GM23338 (cell line): ENCODE data around the gene ZFP92. TPM values are rescaled to one million over a fixed set of nuclear protein-coding genes. Genes with fewer than 3 reads are reported as not detected.

Source experiments
- ATAC-seq: fragments of 200-7000 bp; cut with Tn5 transposase; 3 replicates; pipeline ENCODE4 v1.9.1; 2020
- DNase-seq: peaks from one replicate; pipeline ENCODE4 v3.0.0-alpha.2; 2015; ENCODE audit warnings: low spot score
- H2AFZ ChIP-seq: fragments of 200-600 bp; sonication (generic); 2 replicates; pipeline ENCODE4 v1.8.0; 2016; ENCODE audit warnings: antibody characterized with exemption, mild to moderate bottlenecking, moderate library complexity
- H3F3A ChIP-seq: fragments of 200-600 bp; sonication (generic); replicated peaks from 2 replicates; pipeline ENCODE4 v1.8.0; 2017; ENCODE audit warnings: antibody characterized with exemption, mixed run types, low read depth
- H3K27ac ChIP-seq: fragments of 200-600 bp; sonication (generic); 2 replicates; pipeline ENCODE4 v1.6.1; 2016; ENCODE audit warnings: low read depth
- H3K27me3 ChIP-seq: fragments of 200-600 bp; sonication (generic); 2 replicates; pipeline ENCODE4 v1.8.0; 2016; ENCODE audit warnings: mild to moderate bottlenecking, mixed run types, moderate library complexity; ENCODE audit not compliant: insufficient read depth
- H3K36me3 ChIP-seq: fragments of 200-600 bp; sonication (generic); 2 replicates; pipeline ENCODE4 v1.8.0; 2016; ENCODE audit warnings: mild to moderate bottlenecking; ENCODE audit not compliant: insufficient read depth
- H3K4me1 ChIP-seq: fragments of 200-600 bp; sonication (generic); 2 replicates; pipeline ENCODE4 v1.8.0; 2016; ENCODE audit warnings: mild to moderate bottlenecking, moderate library complexity; ENCODE audit not compliant: insufficient read depth
- H3K4me2 ChIP-seq: fragments of 200-600 bp; sonication (generic); 2 replicates; pipeline ENCODE4 v1.7.1; 2017; ENCODE audit warnings: mixed run types
- H3K4me3 ChIP-seq: fragments of 200-600 bp; sonication (generic); 2 replicates; pipeline ENCODE4 v1.6.1; 2016; ENCODE audit warnings: mixed run types
- H3K79me2 ChIP-seq: fragments of 200-600 bp; sonication (generic); replicated peaks from 2 replicates; pipeline ENCODE4 v1.8.0; 2017; ENCODE audit warnings: mild to moderate bottlenecking; ENCODE audit not compliant: insufficient read depth
- H3K9me2 ChIP-seq: fragments of 200-600 bp; sonication (generic); 2 replicates; pipeline ENCODE4 v1.8.0; 2017; ENCODE audit not compliant: insufficient read depth
- H4K20me1 ChIP-seq: fragments of 200-600 bp; sonication (generic); replicated peaks from 2 replicates; pipeline ENCODE4 v1.8.0; 2017; ENCODE audit warnings: mild to moderate bottlenecking; ENCODE audit not compliant: insufficient read depth
- H3K27ac Mint-ChIP-seq: 2 replicates; pipeline ENCODE4 v1.8.0; 2020; ENCODE audit warnings: inconsistent platforms, mild to moderate bottlenecking, moderate library complexity, mixed read lengths
- H3K27me3 Mint-ChIP-seq: 3 replicates; pipeline ENCODE4 v1.8.0; 2022; ENCODE audit warnings: low read depth, mild to moderate bottlenecking, moderate library complexity, mixed read lengths, inconsistent platforms; ENCODE audit not compliant: insufficient read depth, poor library complexity
- H3K36me3 Mint-ChIP-seq: 3 replicates; pipeline ENCODE4 v1.8.0; 2021; ENCODE audit warnings: low read depth, mild to moderate bottlenecking, inconsistent platforms, moderate library complexity, mixed read lengths
- H3K4me1 Mint-ChIP-seq: 3 replicates; pipeline ENCODE4 v1.8.0; 2020; ENCODE audit warnings: mild to moderate bottlenecking, inconsistent platforms, mixed read lengths
- H3K4me3 Mint-ChIP-seq: 3 replicates; pipeline ENCODE4 v1.8.0; 2021; ENCODE audit warnings: moderate library complexity, mild to moderate bottlenecking, inconsistent platforms, mixed read lengths
- H3K9me3 Mint-ChIP-seq: 3 replicates; pipeline ENCODE4 v1.8.0; 2020; ENCODE audit warnings: moderate library complexity, mild to moderate bottlenecking, inconsistent platforms, mixed read lengths
- CREB1 ChIP-seq: fragments of 250-450 bp; sonication (Bioruptor Pico); IDR thresholded peaks from 2 replicates; pipeline ENCODE4 v1.5.0; 2020; ENCODE audit warnings: low read depth, mild to moderate bottlenecking, moderate library complexity
- EZH2 ChIP-seq: fragments of 200-600 bp; sonication (generic); IDR thresholded peaks from one replicate; pipeline ENCODE4 v1.8.0; 2017; ENCODE audit warnings: antibody characterized with exemption, mild to moderate bottlenecking, low read depth; ENCODE audit not compliant: unreplicated experiment
- EZH2phosphoT487 ChIP-seq: fragments of 200-600 bp; sonication (generic); IDR thresholded peaks from one replicate; pipeline ENCODE4 v1.8.1; 2018; ENCODE audit warnings: antibody characterized with exemption; ENCODE audit not compliant: unreplicated experiment
- NANOG ChIP-seq: IDR thresholded peaks from 2 replicates; pipeline ENCODE4 v1.6.1; 2016; ENCODE audit warnings: antibody characterized with exemption, borderline replicate concordance
- STAT1 ChIP-seq: IDR thresholded peaks from one replicate; pipeline ENCODE4 v1.6.1; 2016; ENCODE audit warnings: antibody characterized with exemption; ENCODE audit not compliant: unreplicated experiment
- ZNF331 ChIP-seq: fragments of 250-450 bp; sonication (Bioruptor Pico); IDR thresholded peaks from 2 replicates; pipeline ENCODE4 v1.5.0; 2020; ENCODE audit warnings: low read depth, mild to moderate bottlenecking, moderate library complexity
- polyA plus RNA-seq: library from polyadenylated mRNA; unstranded; fragments of >200 nt; fragmentation: Nextera tagmentation; extraction: Ambion mirVana; gene quantifications from 2 replicates; pipeline ENCODE4 v1.2.1, GENCODE V29; 2016
- total RNA-seq: library from RNA; depleted of rRNA; stranded (reverse); fragments of >200 nt; shearing (Covaris generic); gene quantifications from 2 replicates; pipeline ENCODE4 v1.2.3, GENCODE V29; 2014
- TF ChIP-seq, protein P1 (sequence below): IDR thresholded peaks from 2 replicates; pipeline ENCODE4 v1.6.1; 2016; ENCODE audit warnings: antibody characterized with exemption
- TF ChIP-seq, protein P2 (sequence below), 2 experiments: fragments of 200-600 bp in 1 of 2; sonication (generic) in 1 of 2; conservative IDR thresholded peaks; 2 replicates each; pipeline versions ENCODE4 v1.5.1 to v1.6.1; 2016 to 2017; ENCODE audit warnings: antibody characterized with exemption in 2 of 2, low read depth in 2 of 2, mild to moderate bottlenecking in 2 of 2, moderate library complexity in 1 of 2
- TF ChIP-seq, protein P3 (sequence below): fragments of 250-450 bp; sonication (Bioruptor Pico); IDR thresholded peaks from 2 replicates; pipeline ENCODE4 v1.5.0; 2020; ENCODE audit warnings: mild to moderate bottlenecking, moderate library complexity
- TF ChIP-seq, protein P4 (sequence below): IDR thresholded peaks from one replicate; pipeline ENCODE4 v1.6.1; 2018; ENCODE audit warnings: antibody characterized with exemption; ENCODE audit not compliant: unreplicated experiment

The ZFP92 gene
- total and polyA plus RNA-seq, 2 experiments from 2014 or later: 0.05 to 0.52 TPM

DNA sequence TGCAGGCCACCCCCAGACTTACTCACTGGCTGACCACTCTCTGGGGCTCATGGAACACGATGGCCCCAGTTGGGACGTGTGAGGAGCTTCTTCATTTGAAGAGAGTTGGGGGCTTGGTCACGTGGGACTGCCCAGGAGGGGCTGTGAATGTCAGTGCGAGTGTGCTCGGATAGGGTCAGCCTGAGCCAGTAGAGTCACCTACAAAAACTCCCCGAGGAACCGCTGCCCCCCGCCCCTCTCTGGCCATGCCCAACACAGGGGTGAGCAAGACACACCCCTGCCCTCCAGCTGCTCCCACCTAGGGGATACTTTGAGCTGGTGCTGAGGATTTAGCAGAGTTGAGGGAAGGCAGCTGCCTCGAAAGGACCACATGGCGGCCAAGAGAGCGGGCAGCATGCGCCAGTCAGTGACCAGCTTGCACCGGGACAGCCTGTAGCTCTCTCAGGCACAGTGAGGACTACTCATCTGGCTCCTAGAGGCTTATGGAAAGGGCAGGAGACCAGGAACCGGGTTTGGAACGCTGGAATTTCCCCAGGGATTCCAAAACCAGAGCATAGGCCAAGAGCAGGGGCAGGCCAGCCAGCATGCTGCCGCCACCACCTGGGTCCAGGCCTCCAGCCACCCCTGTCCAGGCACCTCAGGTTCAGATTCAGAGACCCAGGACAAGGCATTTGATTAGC is 18.5 kb upstream of the ZFP92 start:
- H3K4me1 Mint-ChIP-seq: peaks cover 4% of the 10 kb centered on the region; the same call in 2 of the 3 replicates
- H2AFZ ChIP-seq: no peak overlapping the region
- no peaks in the 10 kb centered on the region for H3K36me3 ChIP-seq
- no peak overlapping the region for H3K4me3 ChIP-seq
- no peaks in the 10 kb centered on the region for H3F3A ChIP-seq
- H3K9me2 ChIP-seq: no peaks in the 10 kb centered on the region
- no peak overlapping the region for H3K4me2 ChIP-seq
- ATAC-seq (no peak), DNase-seq (no peak)
- no peak overlapping the region for H3K4me3 Mint-ChIP-seq
- no peak overlapping the region for H3K27ac ChIP-seq
- H3K27ac Mint-ChIP-seq: no peak overlapping the region
- no peaks in the 10 kb centered on the region for H4K20me1 ChIP-seq
- no peaks in the 10 kb centered on the region; the same call in 2 of the 3 replicates for H3K9me3 Mint-ChIP-seq
- no peaks in the 10 kb centered on the region for H3K79me2 ChIP-seq
- H3K36me3 Mint-ChIP-seq: no peaks in the 10 kb centered on the region
- TF ChIP-seq NANOG: no peak
- TF ChIP-seq, protein P1, sequence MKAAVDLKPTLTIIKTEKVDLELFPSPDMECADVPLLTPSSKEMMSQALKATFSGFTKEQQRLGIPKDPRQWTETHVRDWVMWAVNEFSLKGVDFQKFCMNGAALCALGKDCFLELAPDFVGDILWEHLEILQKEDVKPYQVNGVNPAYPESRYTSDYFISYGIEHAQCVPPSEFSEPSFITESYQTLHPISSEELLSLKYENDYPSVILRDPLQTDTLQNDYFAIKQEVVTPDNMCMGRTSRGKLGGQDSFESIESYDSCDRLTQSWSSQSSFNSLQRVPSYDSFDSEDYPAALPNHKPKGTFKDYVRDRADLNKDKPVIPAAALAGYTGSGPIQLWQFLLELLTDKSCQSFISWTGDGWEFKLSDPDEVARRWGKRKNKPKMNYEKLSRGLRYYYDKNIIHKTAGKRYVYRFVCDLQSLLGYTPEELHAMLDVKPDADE: no peak
- no peak for TF ChIP-seq EZH2phosphoT487
- no peak for TF ChIP-seq CREB1 (CRISPR knock-in tag)
- TF ChIP-seq ZNF331: no peak
- TF ChIP-seq, protein P2, sequence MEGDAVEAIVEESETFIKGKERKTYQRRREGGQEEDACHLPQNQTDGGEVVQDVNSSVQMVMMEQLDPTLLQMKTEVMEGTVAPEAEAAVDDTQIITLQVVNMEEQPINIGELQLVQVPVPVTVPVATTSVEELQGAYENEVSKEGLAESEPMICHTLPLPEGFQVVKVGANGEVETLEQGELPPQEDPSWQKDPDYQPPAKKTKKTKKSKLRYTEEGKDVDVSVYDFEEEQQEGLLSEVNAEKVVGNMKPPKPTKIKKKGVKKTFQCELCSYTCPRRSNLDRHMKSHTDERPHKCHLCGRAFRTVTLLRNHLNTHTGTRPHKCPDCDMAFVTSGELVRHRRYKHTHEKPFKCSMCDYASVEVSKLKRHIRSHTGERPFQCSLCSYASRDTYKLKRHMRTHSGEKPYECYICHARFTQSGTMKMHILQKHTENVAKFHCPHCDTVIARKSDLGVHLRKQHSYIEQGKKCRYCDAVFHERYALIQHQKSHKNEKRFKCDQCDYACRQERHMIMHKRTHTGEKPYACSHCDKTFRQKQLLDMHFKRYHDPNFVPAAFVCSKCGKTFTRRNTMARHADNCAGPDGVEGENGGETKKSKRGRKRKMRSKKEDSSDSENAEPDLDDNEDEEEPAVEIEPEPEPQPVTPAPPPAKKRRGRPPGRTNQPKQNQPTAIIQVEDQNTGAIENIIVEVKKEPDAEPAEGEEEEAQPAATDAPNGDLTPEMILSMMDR (conservative IDR thresholded peaks at IDR 0.05; ENCODE audit: low read depth in 2 of 2): no peak
- TF ChIP-seq STAT1: no peak
- TF ChIP-seq, protein P3, sequence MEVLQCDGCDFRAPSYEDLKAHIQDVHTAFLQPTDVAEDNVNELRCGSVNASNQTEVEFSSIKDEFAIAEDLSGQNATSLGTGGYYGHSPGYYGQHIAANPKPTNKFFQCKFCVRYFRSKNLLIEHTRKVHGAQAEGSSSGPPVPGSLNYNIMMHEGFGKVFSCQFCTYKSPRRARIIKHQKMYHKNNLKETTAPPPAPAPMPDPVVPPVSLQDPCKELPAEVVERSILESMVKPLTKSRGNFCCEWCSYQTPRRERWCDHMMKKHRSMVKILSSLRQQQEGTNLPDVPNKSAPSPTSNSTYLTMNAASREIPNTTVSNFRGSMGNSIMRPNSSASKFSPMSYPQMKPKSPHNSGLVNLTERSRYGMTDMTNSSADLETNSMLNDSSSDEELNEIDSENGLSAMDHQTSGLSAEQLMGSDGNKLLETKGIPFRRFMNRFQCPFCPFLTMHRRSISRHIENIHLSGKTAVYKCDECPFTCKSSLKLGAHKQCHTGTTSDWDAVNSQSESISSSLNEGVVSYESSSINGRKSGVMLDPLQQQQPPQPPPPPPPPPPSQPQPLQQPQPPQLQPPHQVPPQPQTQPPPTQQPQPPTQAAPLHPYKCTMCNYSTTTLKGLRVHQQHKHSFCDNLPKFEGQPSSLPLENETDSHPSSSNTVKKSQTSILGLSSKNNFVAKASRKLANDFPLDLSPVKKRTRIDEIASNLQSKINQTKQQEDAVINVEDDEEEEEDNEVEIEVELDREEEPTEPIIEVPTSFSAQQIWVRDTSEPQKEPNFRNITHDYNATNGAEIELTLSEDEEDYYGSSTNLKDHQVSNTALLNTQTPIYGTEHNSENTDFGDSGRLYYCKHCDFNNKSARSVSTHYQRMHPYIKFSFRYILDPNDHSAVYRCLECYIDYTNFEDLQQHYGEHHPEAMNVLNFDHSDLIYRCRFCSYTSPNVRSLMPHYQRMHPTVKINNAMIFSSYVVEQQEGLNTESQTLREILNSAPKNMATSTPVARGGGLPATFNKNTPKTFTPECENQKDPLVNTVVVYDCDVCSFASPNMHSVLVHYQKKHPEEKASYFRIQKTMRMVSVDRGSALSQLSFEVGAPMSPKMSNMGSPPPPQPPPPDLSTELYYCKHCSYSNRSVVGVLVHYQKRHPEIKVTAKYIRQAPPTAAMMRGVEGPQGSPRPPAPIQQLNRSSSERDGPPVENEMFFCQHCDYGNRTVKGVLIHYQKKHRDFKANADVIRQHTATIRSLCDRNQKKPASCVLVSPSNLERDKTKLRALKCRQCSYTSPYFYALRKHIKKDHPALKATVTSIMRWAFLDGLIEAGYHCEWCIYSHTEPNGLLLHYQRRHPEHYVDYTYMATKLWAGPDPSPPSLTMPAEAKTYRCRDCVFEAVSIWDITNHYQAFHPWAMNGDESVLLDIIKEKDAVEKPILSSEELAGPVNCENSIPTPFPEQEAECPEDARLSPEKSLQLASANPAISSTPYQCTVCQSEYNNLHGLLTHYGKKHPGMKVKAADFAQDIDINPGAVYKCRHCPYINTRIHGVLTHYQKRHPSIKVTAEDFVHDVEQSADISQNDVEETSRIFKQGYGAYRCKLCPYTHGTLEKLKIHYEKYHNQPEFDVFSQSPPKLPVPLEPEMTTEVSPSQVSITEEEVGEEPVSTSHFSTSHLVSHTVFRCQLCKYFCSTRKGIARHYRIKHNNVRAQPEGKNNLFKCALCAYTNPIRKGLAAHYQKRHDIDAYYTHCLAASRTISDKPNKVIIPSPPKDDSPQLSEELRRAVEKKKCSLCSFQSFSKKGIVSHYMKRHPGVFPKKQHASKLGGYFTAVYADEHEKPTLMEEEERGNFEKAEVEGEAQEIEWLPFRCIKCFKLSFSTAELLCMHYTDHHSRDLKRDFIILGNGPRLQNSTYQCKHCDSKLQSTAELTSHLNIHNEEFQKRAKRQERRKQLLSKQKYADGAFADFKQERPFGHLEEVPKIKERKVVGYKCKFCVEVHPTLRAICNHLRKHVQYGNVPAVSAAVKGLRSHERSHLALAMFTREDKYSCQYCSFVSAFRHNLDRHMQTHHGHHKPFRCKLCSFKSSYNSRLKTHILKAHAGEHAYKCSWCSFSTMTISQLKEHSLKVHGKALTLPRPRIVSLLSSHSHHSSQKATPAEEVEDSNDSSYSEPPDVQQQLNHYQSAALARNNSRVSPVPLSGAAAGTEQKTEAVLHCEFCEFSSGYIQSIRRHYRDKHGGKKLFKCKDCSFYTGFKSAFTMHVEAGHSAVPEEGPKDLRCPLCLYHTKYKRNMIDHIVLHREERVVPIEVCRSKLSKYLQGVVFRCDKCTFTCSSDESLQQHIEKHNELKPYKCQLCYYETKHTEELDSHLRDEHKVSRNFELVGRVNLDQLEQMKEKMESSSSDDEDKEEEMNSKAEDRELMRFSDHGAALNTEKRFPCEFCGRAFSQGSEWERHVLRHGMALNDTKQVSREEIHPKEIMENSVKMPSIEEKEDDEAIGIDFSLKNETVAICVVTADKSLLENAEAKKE: no peak
- TF ChIP-seq, protein P4, sequence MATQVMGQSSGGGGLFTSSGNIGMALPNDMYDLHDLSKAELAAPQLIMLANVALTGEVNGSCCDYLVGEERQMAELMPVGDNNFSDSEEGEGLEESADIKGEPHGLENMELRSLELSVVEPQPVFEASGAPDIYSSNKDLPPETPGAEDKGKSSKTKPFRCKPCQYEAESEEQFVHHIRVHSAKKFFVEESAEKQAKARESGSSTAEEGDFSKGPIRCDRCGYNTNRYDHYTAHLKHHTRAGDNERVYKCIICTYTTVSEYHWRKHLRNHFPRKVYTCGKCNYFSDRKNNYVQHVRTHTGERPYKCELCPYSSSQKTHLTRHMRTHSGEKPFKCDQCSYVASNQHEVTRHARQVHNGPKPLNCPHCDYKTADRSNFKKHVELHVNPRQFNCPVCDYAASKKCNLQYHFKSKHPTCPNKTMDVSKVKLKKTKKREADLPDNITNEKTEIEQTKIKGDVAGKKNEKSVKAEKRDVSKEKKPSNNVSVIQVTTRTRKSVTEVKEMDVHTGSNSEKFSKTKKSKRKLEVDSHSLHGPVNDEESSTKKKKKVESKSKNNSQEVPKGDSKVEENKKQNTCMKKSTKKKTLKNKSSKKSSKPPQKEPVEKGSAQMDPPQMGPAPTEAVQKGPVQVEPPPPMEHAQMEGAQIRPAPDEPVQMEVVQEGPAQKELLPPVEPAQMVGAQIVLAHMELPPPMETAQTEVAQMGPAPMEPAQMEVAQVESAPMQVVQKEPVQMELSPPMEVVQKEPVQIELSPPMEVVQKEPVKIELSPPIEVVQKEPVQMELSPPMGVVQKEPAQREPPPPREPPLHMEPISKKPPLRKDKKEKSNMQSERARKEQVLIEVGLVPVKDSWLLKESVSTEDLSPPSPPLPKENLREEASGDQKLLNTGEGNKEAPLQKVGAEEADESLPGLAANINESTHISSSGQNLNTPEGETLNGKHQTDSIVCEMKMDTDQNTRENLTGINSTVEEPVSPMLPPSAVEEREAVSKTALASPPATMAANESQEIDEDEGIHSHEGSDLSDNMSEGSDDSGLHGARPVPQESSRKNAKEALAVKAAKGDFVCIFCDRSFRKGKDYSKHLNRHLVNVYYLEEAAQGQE: no peak
- TF ChIP-seq EZH2: no peak
- no peaks in the 10 kb centered on the region for H3K27me3 ChIP-seq
- no peaks in the 10 kb centered on the region for H3K4me1 ChIP-seq
- no peaks in the 10 kb centered on the region for H3K27me3 Mint-ChIP-seq
